Measurements from ENCODE around the gene SPAST. TPM values are rescaled to one million over a fixed set of nuclear protein-coding genes. Genes with fewer than 3 reads are reported as not detected.
"Not testable (repeated sequence)": the region's sequence is repeated elsewhere in the genome, so short reads cannot be mapped to it uniquely, and the experiment has no call there.

SPAST gene
- total RNA-seq, 2 experiments from 2014 or later, result 7.0 to 7.4 TPM

GRCh38 chr2:32189011-32189410 is 125.7 kb downstream of the SPAST start:
- no peaks in the 10 kb centered on the region for H3K4me1 ChIP-seq (ENCODE audit: insufficient read depth, low read length)
- Mint-ChIP-seq H3K4me3 (no peak overlapping the region), H3K27ac (no peak overlapping the region), H3K9me3 (no peaks in the 10 kb centered on the region), H3K4me1 (ENCODE audit: low read depth) (peaks cover 23% of the 10 kb centered on the region), H3K27me3 (no peaks in the 10 kb centered on the region), H3K36me3 (ENCODE audit: low read depth) (peaks cover 64% of the 10 kb centered on the region)
- no peak overlapping the region for H3K27ac ChIP-seq (ENCODE audit: low read depth in 1 of 2, low read length in 2 of 2)
- H3K27me3 ChIP-seq (ENCODE audit: control insufficient read depth in 1 of 2, insufficient read depth in 2 of 2, low read length in 2 of 2), result no peaks in the 10 kb centered on the region
- DNase-seq, result no peak
- no peak for ATAC-seq (ENCODE audit: poor library complexity)
- intact Hi-C loops (cut with DNase I, micrococcal nuclease), result no loop called here
- TF ChIP-seq CTCF (IDR thresholded peaks at IDR 0.05), result no peak
- ChIA-PET POLR2A (no interaction called here), CTCF (interaction anchor here (0.7 kb wide), 1 partner anchor 462 kb away, joined by 3 read pairs; no protein-coding TSS in a partner anchor)
- H3K9me3 ChIP-seq (ENCODE audit: control insufficient read depth in 1 of 2, insufficient read depth in 1 of 2, low read length in 2 of 2), result no peaks in the 10 kb centered on the region
- H3K36me3 ChIP-seq (ENCODE audit: insufficient read depth, low read length), result peaks cover 27% of the 10 kb centered on the region
- no peak overlapping the region for H3K4me3 ChIP-seq (ENCODE audit: low read length)

DNA sequence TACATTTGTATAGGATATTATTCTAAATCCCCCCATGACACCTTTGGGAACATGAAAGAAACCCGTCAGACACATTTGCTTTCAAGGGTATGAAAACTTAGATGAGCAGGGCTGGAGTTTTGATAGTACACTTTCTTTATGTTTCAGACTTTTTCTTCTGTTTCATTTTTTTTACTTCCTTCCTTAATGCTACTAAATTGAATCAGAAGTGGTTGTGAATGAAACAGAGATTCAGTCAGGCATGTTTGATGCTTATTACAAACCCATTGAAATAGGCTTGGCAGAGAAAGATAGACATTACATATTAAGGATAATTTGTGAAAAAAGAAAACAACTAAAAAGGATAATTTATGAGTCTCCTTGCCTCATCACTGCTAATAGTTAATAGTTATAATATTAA is 129.1 kb downstream of the SPAST start:
- Mint-ChIP-seq H3K27ac (no peak overlapping the region), H3K4me1 (ENCODE audit: low read depth) (peaks cover 21% of the 10 kb centered on the region), H3K27me3 (no peaks in the 10 kb centered on the region), H3K9me3 (no peaks in the 10 kb centered on the region), H3K36me3 (ENCODE audit: low read depth) (peaks cover 61% of the 10 kb centered on the region), H3K4me3 (no peak overlapping the region)
- H3K4me3 ChIP-seq (ENCODE audit: low read length), result no peak overlapping the region
- DNase-seq, result no peak
- POLR2A ChIA-PET, result no interaction called here
- no peaks in the 10 kb centered on the region for H3K4me1 ChIP-seq (ENCODE audit: insufficient read depth, low read length)
- intact Hi-C loops (cut with DNase I, micrococcal nuclease), result no loop called here
- CTCF ChIA-PET, result no interaction called here
- no peak overlapping the region for H3K27ac ChIP-seq (ENCODE audit: low read depth in 1 of 2, low read length in 2 of 2)
- peaks cover 16% of the 10 kb centered on the region for H3K36me3 ChIP-seq (ENCODE audit: insufficient read depth, low read length)
- H3K9me3 ChIP-seq (ENCODE audit: control insufficient read depth in 1 of 2, insufficient read depth in 1 of 2, low read length in 2 of 2), result no peaks in the 10 kb centered on the region
- ATAC-seq (ENCODE audit: poor library complexity), result no peak
- no peak for TF ChIP-seq CTCF (IDR thresholded peaks at IDR 0.05)
- no peaks in the 10 kb centered on the region for H3K27me3 ChIP-seq (ENCODE audit: control insufficient read depth in 1 of 2, insufficient read depth in 2 of 2, low read length in 2 of 2)

DNA sequence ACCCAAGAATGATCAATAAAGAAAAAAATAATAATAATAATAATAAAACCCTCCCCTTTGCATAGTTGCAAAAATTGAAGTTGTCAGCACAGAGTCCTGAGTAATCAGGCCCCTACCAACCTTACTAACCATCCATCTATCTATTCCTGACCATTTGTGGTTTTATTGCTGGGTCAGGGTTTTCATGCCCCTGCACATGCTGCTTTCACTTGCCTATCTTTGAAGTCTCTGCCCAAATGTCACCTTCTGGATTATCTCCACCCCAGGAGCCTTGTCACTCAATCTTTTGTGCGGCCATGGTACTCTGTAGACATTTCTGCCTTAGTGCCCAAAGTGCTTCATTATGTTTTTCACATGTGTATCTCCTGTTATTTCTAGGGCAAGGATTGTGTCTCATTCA is 137.5 kb downstream of the SPAST start:
- no peak overlapping the region for H3K4me3 Mint-ChIP-seq
- no peaks in the 10 kb centered on the region for H3K9me3 ChIP-seq (ENCODE audit: control insufficient read depth in 1 of 2, insufficient read depth in 1 of 2, low read length in 2 of 2)
- peaks cover 67% of the 10 kb centered on the region for H3K36me3 Mint-ChIP-seq (ENCODE audit: low read depth)
- no peak overlapping the region for H3K27ac Mint-ChIP-seq
- TF ChIP-seq CTCF (IDR thresholded peaks at IDR 0.05), result no peak
- no peak for ATAC-seq (ENCODE audit: poor library complexity)
- no peaks in the 10 kb centered on the region for H3K27me3 ChIP-seq (ENCODE audit: control insufficient read depth in 1 of 2, insufficient read depth in 2 of 2, low read length in 2 of 2)
- no peak overlapping the region for H3K4me3 ChIP-seq (ENCODE audit: low read length)
- POLR2A ChIA-PET, result no interaction called here
- H3K4me1 ChIP-seq (ENCODE audit: insufficient read depth, low read length), result no peaks in the 10 kb centered on the region
- H3K36me3 ChIP-seq (ENCODE audit: insufficient read depth, low read length), result peaks cover 44% of the 10 kb centered on the region
- intact Hi-C loops (cut with DNase I, micrococcal nuclease), result no loop called here
- CTCF ChIA-PET, result no interaction called here
- H3K27ac ChIP-seq (ENCODE audit: low read depth in 1 of 2, low read length in 2 of 2), result no peak overlapping the region
- no peaks in the 10 kb centered on the region for H3K27me3 Mint-ChIP-seq
- H3K9me3 Mint-ChIP-seq, result no peaks in the 10 kb centered on the region
- no peaks in the 10 kb centered on the region for H3K4me1 Mint-ChIP-seq (ENCODE audit: low read depth)
- DNase-seq, result no peak

DNA sequence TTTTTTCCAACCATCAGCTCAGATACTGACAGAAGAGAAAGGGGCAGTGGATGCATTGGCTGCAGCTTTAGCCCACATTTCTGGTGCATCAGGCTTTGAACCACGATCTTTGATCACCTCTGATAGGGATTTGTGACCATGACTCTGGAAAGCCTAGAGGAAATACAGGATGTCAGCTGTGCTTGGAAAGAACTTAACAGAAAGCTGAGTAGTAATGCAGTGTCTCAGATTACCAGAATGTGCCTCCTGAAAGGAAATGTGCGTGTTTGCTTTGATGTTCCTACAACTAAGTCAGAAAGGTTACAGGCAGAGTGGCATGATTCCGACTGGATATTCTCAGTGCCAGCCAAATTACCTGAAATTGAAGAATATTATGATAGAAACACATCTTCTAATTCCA is 140.1 kb downstream of the SPAST start:
- peaks cover 28% of the 10 kb centered on the region for H3K36me3 ChIP-seq (ENCODE audit: insufficient read depth, low read length)
- H3K27ac Mint-ChIP-seq; H3K9me3 Mint-ChIP-seq; POLR2A ChIA-PET; H3K4me1 ChIP-seq (ENCODE audit: insufficient read depth, low read length); H3K27ac ChIP-seq (ENCODE audit: low read depth in 1 of 2, low read length in 2 of 2); intact Hi-C loops (cut with DNase I, micrococcal nuclease); H3K4me1 Mint-ChIP-seq (ENCODE audit: low read depth); ATAC-seq (ENCODE audit: poor library complexity); H3K9me3 ChIP-seq (ENCODE audit: control insufficient read depth in 1 of 2, insufficient read depth in 1 of 2, low read length in 2 of 2); DNase-seq; CTCF ChIA-PET; H3K27me3 Mint-ChIP-seq; H3K4me3 ChIP-seq (ENCODE audit: low read length); H3K27me3 ChIP-seq (ENCODE audit: control insufficient read depth in 1 of 2, insufficient read depth in 2 of 2, low read length in 2 of 2); H3K4me3 Mint-ChIP-seq: not testable (repeated sequence)
- H3K36me3 Mint-ChIP-seq (ENCODE audit: low read depth), result peaks cover 47% of the 10 kb centered on the region

All from CD4-positive, alpha-beta T cell (primary cell).